RWPE1 (cell line): ENCODE data around the gene KASH5.

Experiments used
- CTCF ChIA-PET: fragments of 350-600 bp; sonication (Branson Sonifier 250); formaldehyde crosslinking; extraction: SDS; loops from one replicate; lab custom pipeline; 2021; lab: Yijun Ruan, JAX
- POLR2A ChIA-PET: fragments of 400-600 bp; formaldehyde crosslinking; extraction: SDS; loops from one replicate; lab custom pipeline; 2020; ENCODE audit warnings: antibody characterized with exemption; ENCODE audit not compliant: low non-redundant PET; lab: Yijun Ruan, JAX
- DNase-seq: peaks from one replicate; pipeline ENCODE4 v3.0.0; 2012; ENCODE audit warnings: low spot score
- H3K27ac ChIP-seq: fragments of 450-650 bp; 2 replicates; pipeline ENCODE4 v1.5.1; 2017
- CTCF ChIP-seq: fragments of 450-650 bp; conservative IDR thresholded peaks from 2 replicates; pipeline ENCODE4 v1.5.1; 2017; ENCODE audit warnings: low read depth, mild to moderate bottlenecking

KASH5 gene

GRCh38 chr19:49432141-49433073, 44.4 kb downstream of the KASH5 start:
- POLR2A ChIA-PET = no interaction called here
- CTCF ChIA-PET = no interaction called here
- no peak for TF ChIP-seq CTCF
- DNase-seq = no peak
- no peak overlapping the region for H3K27ac ChIP-seq

- no peak overlapping the region for H3K27ac ChIP-seq
- DNase-seq = no peak
- ChIA-PET CTCF (interaction anchor here (0.6 to 0.7 kb wide), 2 partner anchors 21 to 130 kb away, joined by 3 to 5 read pairs; no protein-coding TSS in a partner anchor), POLR2A (no interaction called here)
- no peak for TF ChIP-seq CTCF
These were observed 45.3 kb downstream of the KASH5 start for GRCh38 chr19:49433240-49433901.

DNA sequence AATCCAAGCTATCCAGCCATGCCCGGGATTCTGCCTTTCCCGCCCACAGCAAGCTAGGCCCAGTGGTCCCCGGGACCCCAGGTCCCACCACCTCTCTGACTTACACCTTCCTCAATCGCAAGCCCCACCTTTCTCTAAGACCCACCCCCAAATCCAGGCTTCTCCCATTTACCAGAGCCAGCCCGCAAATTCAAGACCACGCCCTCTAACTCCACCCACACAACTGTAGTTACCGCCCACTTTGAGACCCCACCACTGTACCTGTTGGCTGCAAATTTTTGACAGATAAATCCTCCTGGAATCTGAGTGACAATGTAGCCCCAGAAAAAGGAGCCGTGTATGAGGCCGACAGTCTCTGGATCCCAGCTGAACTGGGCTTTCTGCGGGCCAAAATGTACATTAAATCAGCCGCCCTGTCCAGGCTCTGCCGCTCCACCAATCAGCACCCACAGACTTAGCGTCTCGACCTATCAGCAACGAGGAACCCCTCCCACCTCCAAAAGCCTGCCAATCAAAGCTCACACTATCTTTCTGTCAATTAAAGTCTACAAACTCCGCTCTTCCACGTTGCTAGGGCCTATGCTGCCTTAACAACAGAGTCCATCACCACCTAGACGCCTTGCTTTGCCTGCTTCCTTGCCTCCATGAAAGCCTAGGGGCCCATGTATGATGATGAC, 47.0 kb downstream of the KASH5 start:
- no peak for DNase-seq
- no peak overlapping the region for H3K27ac ChIP-seq
- CTCF ChIA-PET = interaction anchor here (0.6 to 2.0 kb wide), 2 partner anchors 43 to 44 kb away, joined by 3 to 9 read pairs; no protein-coding TSS in a partner anchor
- no peak for TF ChIP-seq CTCF
- POLR2A ChIA-PET = interaction anchor here (0.7 kb wide), 1 partner anchor 20 kb away, joined by 3 read pairs; no protein-coding TSS in a partner anchor

DNA sequence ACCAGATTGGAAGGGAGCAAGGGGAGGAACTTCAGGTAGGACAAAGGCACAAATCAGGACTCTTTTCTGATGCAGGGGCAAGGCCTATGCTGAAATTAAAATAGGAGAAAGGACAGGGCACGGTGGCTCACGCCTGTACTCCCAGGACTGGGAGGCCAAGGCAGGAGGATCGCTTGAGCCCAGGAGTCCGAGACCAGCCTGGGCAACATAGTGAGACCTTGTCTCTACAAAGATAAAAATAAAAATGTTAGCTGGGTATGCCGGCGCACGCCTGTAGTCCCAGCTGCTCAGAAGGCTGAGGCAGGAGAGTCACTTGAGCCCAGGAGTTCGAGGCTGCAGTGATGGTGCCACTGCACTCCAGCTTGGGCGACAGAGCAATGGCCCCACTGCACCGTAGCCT, 47.6 kb downstream of the KASH5 start:
- TF ChIP-seq CTCF = no peak
- H3K27ac ChIP-seq = no peak overlapping the region
- CTCF ChIA-PET = interaction anchor here (2.0 kb wide), 1 partner anchor 43 kb away, joined by 9 read pairs; no protein-coding TSS in a partner anchor
- no peak for DNase-seq
- POLR2A ChIA-PET = no interaction called here

DNA sequence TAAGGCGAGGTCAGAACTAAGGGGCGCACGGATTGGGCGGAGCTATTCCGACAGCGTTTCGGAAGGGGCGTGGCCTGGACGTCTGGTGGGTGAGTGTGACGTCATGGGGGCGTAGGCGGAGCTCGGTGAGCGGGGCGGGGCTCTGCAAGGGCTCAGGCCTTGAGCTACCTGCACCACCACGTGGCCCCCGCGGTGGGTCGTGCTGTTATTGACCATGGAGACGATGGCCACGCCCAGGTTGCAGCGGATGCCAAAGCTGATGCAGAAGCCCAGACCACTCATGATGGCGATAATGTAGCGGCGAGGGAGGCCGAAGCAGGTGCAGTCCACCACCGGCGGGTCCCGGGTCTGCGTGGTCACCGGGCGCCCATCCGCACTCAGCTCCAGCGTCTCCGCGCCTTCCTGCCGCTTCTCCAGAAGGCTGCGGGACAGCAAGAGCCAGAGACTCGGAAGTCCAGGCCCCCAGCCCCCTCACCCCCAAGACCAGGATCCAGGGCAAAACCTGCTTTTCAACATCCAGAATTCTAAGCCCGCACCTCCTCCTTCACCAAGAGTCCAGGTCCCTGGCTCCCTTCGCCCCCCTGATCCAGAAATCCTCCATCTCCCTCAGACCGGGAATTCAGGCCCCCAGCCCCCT, 48.5 kb downstream of the KASH5 start:
- DNase-seq = peak; percentile 38
- ChIA-PET CTCF (interaction anchor here (2.0 kb wide), 1 partner anchor 44 kb away, joined by 9 read pairs; no protein-coding TSS in a partner anchor), POLR2A (no interaction called here)
- H3K27ac ChIP-seq = no peak overlapping the region
- no peak for TF ChIP-seq CTCF
